Endothelial cell of umbilical vein (primary cell): ENCODE measurements around the gene SLC12A9. TPM values are rescaled to one million over a fixed set of nuclear protein-coding genes. Genes with fewer than 3 reads are reported as not detected.

Experiments used
- BruUV-seq: library from RNA; stranded (reverse); fragments of 400-500 nt; replicated peaks from 2 replicates; lab custom pipeline; 2021; lab: Mats Ljungman, UMichigan
- CTCF ChIA-PET: fragments of 300-600, 350-600 bp; sonication (Branson Sonifier 250); formaldehyde crosslinking; loops from one replicate; lab custom pipeline; 2021; ENCODE audit warnings: antibody characterized with exemption, inconsistent platforms; lab: Charles Lee
- POLR2A ChIA-PET: fragments of 300-600, 350-600 bp; sonication (Branson Sonifier 250); formaldehyde crosslinking; loops from one replicate; lab custom pipeline; 2021; ENCODE audit warnings: antibody characterized with exemption, inconsistent platforms; lab: Charles Lee
- DNase-seq: peaks from one replicate; pipeline ENCODE4 v3.0.0-alpha.2; 2011; ENCODE audit warnings: low read depth, low spot score
- FAIRE-seq: peaks from 2 replicates; lab custom pipeline; 2011; peaks lifted over from hg19 to GRCh38; lab: Jason Lieb, UNC
- H2AFZ ChIP-seq: 2 replicates; pipeline ENCODE4 v1.6.0; 2012; ENCODE audit warnings: low read depth, low read length, control low read depth, inconsistent platforms
- H3K27ac ChIP-seq: 2 replicates; pipeline ENCODE4 v1.5.1; 2011; ENCODE audit warnings: low read depth, mild to moderate bottlenecking, control low read depth, low read length, moderate library complexity; ENCODE audit not compliant: insufficient read depth
- H3K27me3 ChIP-seq, 2 experiments: 2 replicates each; pipeline versions ENCODE4 v1.6.0 to v1.6.1; 2011; ENCODE audit warnings: low read length in 2 of 2, mixed read lengths in 1 of 2; ENCODE audit not compliant: control insufficient read depth in 2 of 2, insufficient read depth in 2 of 2
- H3K36me3 ChIP-seq, 2 experiments: 2 replicates in 1 of 2; 3 replicates in 1 of 2; pipeline ENCODE4 v1.5.1; 2011; ENCODE audit warnings: low read length in 2 of 2, mild to moderate bottlenecking in 1 of 2, moderate library complexity in 1 of 2; ENCODE audit not compliant: control insufficient read depth in 2 of 2, insufficient read depth in 2 of 2; ENCODE audit errors: extremely low read depth in 1 of 2
- H3K4me1 ChIP-seq: 3 replicates; pipeline ENCODE4 v1.5.1; 2011; ENCODE audit warnings: mild to moderate bottlenecking, low read length; ENCODE audit not compliant: control insufficient read depth, insufficient read depth; ENCODE audit errors: extremely low read depth
- H3K4me2 ChIP-seq: 2 replicates; pipeline ENCODE4 v1.6.1; 2011; ENCODE audit warnings: low read length, control low read depth, mixed read lengths; ENCODE audit not compliant: insufficient read depth
- H3K4me3 ChIP-seq, 3 experiments: fragments of 200-600 bp in 1 of 3; sonication (generic), shearing (Covaris generic) in 1 of 3; replicated peaks in 1 of 3; 2 replicates each; pipeline ENCODE4 v1.5.1; 2011 to 2016; ENCODE audit warnings: control low read depth in 3 of 3, low read length in 3 of 3, mild to moderate bottlenecking in 2 of 3, inconsistent platforms in 1 of 3, low read depth in 1 of 3, moderate library complexity in 1 of 3; ENCODE audit not compliant: insufficient read depth in 1 of 3
- H3K79me2 ChIP-seq: 2 replicates; pipeline ENCODE4 v1.6.0; 2012; ENCODE audit warnings: low read length, inconsistent platforms; ENCODE audit not compliant: control insufficient read depth, insufficient read depth
- H3K9ac ChIP-seq: replicated peaks from 2 replicates; pipeline ENCODE3; 2011; ENCODE audit warnings: low read length, control low read depth; ENCODE audit not compliant: insufficient read depth; ENCODE audit errors: extremely low read depth
- H3K9me1 ChIP-seq: replicated peaks from 3 replicates; pipeline ENCODE4 v1.6.0; 2011; ENCODE audit warnings: mild to moderate bottlenecking, low read length; ENCODE audit not compliant: control insufficient read depth, insufficient read depth; ENCODE audit errors: extremely low read depth
- H3K9me3 ChIP-seq: replicated peaks from 2 replicates; pipeline ENCODE4 v1.5.1; 2012; ENCODE audit warnings: low read length, inconsistent platforms; ENCODE audit not compliant: control insufficient read depth, insufficient read depth
- H4K20me1 ChIP-seq: replicated peaks from 2 replicates; pipeline ENCODE3; 2011; ENCODE audit warnings: mild to moderate bottlenecking, low read length; ENCODE audit not compliant: control insufficient read depth, insufficient read depth; ENCODE audit errors: extremely low read depth
- EZH2 ChIP-seq: IDR thresholded peaks from 2 replicates; pipeline ENCODE4 v1.6.1; 2012; ENCODE audit warnings: borderline replicate concordance, low read depth, mild to moderate bottlenecking, moderate library complexity, low read length, inconsistent platforms; ENCODE audit not compliant: severe bottlenecking
- FOS ChIP-seq: IDR thresholded peaks from 2 replicates; pipeline ENCODE4 v1.6.1; 2011; ENCODE audit warnings: mild to moderate bottlenecking, low read length, moderate library complexity, borderline replicate concordance; ENCODE audit not compliant: insufficient read depth
- GATA2 ChIP-seq: IDR thresholded peaks from 2 replicates; pipeline ENCODE4 v1.7.0; 2011; ENCODE audit warnings: low read depth, mild to moderate bottlenecking, moderate library complexity, mixed read lengths, low read length; ENCODE audit not compliant: insufficient read length, insufficient read depth
- JUN ChIP-seq: IDR thresholded peaks from 2 replicates; pipeline ENCODE4 v1.6.1; 2011; ENCODE audit warnings: borderline replicate concordance, low read depth; ENCODE audit not compliant: insufficient read length, insufficient read depth
- MYC ChIP-seq: IDR thresholded peaks from one replicate; pipeline ENCODE4 v1.6.1; 2011; ENCODE audit warnings: mild to moderate bottlenecking, low read depth, low read length
- POLR2A ChIP-seq: IDR thresholded peaks from 2 replicates; pipeline ENCODE4 v1.6.1; 2012; ENCODE audit warnings: low read depth, mild to moderate bottlenecking, control low read depth, low read length
- POLR2AphosphoS5 ChIP-seq: IDR thresholded peaks from 2 replicates; pipeline ENCODE4 v1.6.1; 2012; ENCODE audit warnings: low read depth, mild to moderate bottlenecking, control low read depth, low read length, moderate library complexity; ENCODE audit not compliant: insufficient read depth
- dilution Hi-C: fragments of 300-500 bp; cut with MboI; formaldehyde crosslinking; loops from one replicate; pipeline ENCODE4 v1.15.0; 2019; ENCODE audit warnings: low sequenced_read_pairs; ENCODE audit not compliant: extremely low pct_ligation_motif_present
- intact Hi-C: fragments of 100-400 bp; cut with micrococcal nuclease; formaldehyde crosslinking; loops from one replicate; pipeline ENCODE4 v1.10.0; 2022
- polyA plus RNA-seq, 4 experiments: library from polyadenylated mRNA; depleted of rRNA in 3 of 4; stranded (reverse) in 3 of 4; unstranded in 1 of 4; fragments of >200 nt; gene quantifications; 2 replicates each; pipeline versions ENCODE4 v1.2.1 to v1.2.3, GENCODE V29; 2011 to 2012; ENCODE audit warnings: missing spikeins in 1 of 4
- total RNA-seq: library from RNA; stranded (reverse); gene quantifications from 2 replicates; pipeline ENCODE4 v1.2.3, GENCODE V29; 2021
- TF ChIP-seq, protein P1 (sequence below): IDR thresholded peaks from 2 replicates; pipeline ENCODE4 v1.6.1; 2011; ENCODE audit not compliant: insufficient read depth, insufficient read length
- TF ChIP-seq, protein P2 (sequence below), 2 donors: IDR thresholded peaks; 1 replicate in 1 of 2; 2 replicates in 1 of 2; pipeline ENCODE4 v1.5.1; 2011; ENCODE audit warnings: low read length in 2 of 2, mild to moderate bottlenecking in 2 of 2, moderate library complexity in 2 of 2, control low read depth in 1 of 2, inconsistent platforms in 1 of 2, low read depth in 1 of 2; ENCODE audit not compliant: insufficient read depth in 1 of 2; ENCODE audit errors: extremely low read depth in 1 of 2

SLC12A9 gene
- total and polyA plus RNA-seq, 2 donors (not counting 3 experiments of a cell fraction or from before 2014, with no cell fraction given), result 35.0 to 37.0 TPM

DNA sequence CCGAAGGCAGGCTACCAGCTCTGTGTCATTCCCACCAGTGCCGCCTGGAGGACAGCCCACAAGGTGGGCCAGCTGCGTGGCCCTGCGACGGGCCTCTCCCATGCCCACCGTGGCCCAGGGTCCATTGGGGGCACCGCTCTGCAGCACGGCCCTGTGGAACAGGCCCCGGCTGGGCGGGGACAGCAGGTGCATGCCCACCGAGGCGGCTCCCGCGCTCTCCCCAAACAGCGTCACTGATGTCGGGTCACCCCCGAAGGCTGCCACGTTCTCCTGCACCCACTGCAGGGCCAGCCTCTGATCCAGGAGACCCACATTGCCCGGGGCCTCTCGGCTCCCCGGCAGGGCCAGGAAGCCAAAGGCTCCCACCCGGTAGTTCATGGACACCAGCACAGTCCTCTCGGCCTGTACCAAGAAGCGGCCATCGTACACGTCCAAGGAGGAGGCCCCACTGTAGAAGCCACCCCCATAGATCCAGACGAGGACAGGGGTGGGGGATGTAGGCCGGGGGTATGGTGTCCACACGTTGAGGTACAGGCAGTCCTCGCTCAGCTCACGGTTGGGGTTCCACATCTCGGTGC lies 40.9 kb downstream of the SLC12A9 start:
- no peaks in the 10 kb centered on the region for H4K20me1 ChIP-seq
- no peak overlapping the region for H3K9ac ChIP-seq
- TF ChIP-seq POLR2AphosphoS5 (no peak), POLR2A (no peak), GATA2 (no peak), EZH2 (no peak), MYC (no peak), FOS (no peak), JUN (no peak)
- TF ChIP-seq, protein P1, sequence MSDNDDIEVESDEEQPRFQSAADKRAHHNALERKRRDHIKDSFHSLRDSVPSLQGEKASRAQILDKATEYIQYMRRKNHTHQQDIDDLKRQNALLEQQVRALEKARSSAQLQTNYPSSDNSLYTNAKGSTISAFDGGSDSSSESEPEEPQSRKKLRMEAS, result no peak
- TF ChIP-seq, protein P2, sequence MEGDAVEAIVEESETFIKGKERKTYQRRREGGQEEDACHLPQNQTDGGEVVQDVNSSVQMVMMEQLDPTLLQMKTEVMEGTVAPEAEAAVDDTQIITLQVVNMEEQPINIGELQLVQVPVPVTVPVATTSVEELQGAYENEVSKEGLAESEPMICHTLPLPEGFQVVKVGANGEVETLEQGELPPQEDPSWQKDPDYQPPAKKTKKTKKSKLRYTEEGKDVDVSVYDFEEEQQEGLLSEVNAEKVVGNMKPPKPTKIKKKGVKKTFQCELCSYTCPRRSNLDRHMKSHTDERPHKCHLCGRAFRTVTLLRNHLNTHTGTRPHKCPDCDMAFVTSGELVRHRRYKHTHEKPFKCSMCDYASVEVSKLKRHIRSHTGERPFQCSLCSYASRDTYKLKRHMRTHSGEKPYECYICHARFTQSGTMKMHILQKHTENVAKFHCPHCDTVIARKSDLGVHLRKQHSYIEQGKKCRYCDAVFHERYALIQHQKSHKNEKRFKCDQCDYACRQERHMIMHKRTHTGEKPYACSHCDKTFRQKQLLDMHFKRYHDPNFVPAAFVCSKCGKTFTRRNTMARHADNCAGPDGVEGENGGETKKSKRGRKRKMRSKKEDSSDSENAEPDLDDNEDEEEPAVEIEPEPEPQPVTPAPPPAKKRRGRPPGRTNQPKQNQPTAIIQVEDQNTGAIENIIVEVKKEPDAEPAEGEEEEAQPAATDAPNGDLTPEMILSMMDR (IDR thresholded peaks at IDR 0.05; ENCODE audit: extremely low read depth in 1 of 2, insufficient read depth in 1 of 2, low read depth in 1 of 2, low read length in 2 of 2), result no peak
- no peaks in the 10 kb centered on the region for H3K9me1 ChIP-seq
- H2AFZ ChIP-seq, result no peak overlapping the region
- H3K27ac ChIP-seq, result no peak overlapping the region
- ChIA-PET POLR2A (no interaction called here), CTCF (interaction anchor here (0.8 to 2.5 kb wide), 3 partner anchors 166 to 397 kb away, joined by 3 to 44 read pairs (median 4); no protein-coding TSS in a partner anchor)
- FAIRE-seq, result no peak
- peaks cover 9% of the 10 kb centered on the region for H3K79me2 ChIP-seq
- no peak overlapping the region for H3K4me3 ChIP-seq
- no peak overlapping the region for H3K4me2 ChIP-seq
- H3K36me3 ChIP-seq, result no peaks in the 10 kb centered on the region
- dilution Hi-C loops (no loop called here), intact Hi-C loops (loop anchor here (5.0 to 10.0 kb wide), 3 partner anchors 74 to 401 kb away; partner anchors contain the start of genes MUC12 and VGF)
- H3K27me3 ChIP-seq, result peaks cover 9 to 19% of the 10 kb centered on the region in 2 experiments
- BruUV-seq, result no TSS peak
- peaks cover 29% of the 10 kb centered on the region for H3K4me1 ChIP-seq
- no peaks in the 10 kb centered on the region for H3K9me3 ChIP-seq
- no peak for DNase-seq
